IMR-90 (cell line): ENCODE data around the gene LAMB1. TPM values are rescaled to one million over a fixed set of nuclear protein-coding genes. Genes with fewer than 3 reads are reported as not detected.
A peak's percentile ranks its signal among the peaks of the same experiment; 100 is the strongest.

Experiments used
- ATAC-seq: fragments of 200-7000 bp; cut with Tn5 transposase; 2 replicates; pipeline ENCODE4 v1.9.1; 2020; ENCODE audit warnings: low read depth, mild to moderate bottlenecking, moderate library complexity
- BruUV-seq: library from RNA; stranded (reverse); fragments of 400-500 nt; replicated peaks from 2 replicates; lab custom pipeline; 2021; lab: Mats Ljungman, UMichigan
- CTCF ChIA-PET: fragments of 300-600 bp; formaldehyde crosslinking; extraction: SDS; loops from one replicate; lab custom pipeline; 2021; ENCODE audit warnings: antibody characterized with exemption; lab: Yijun Ruan, JAX
- POLR2A ChIA-PET: fragments of 300-600 bp; sonication (Branson Sonifier 250); formaldehyde crosslinking; loops from one replicate; lab custom pipeline; 2022; ENCODE audit warnings: antibody characterized with exemption; ENCODE audit not compliant: unreplicated experiment; lab: Charles Lee
- DNase-seq: peaks from one replicate; pipeline ENCODE4 v3.0.0; 2013
- H2AFZ ChIP-seq: replicated peaks from 2 replicates; pipeline ENCODE3; 2013; ENCODE audit warnings: low read length, mild to moderate bottlenecking; ENCODE audit not compliant: poor library complexity
- H2AK5ac ChIP-seq: 2 replicates; pipeline ENCODE4 v1.6.1; 2013; ENCODE audit warnings: low read depth, low read length, inconsistent platforms
- H2AK9ac ChIP-seq: replicated peaks from 2 replicates; pipeline ENCODE3; 2013; ENCODE audit warnings: mild to moderate bottlenecking, low read depth, low read length, moderate library complexity; ENCODE audit not compliant: poor library complexity
- H2BK120ac ChIP-seq: 2 replicates; pipeline ENCODE4 v1.6.1; 2013; ENCODE audit warnings: low read depth, low read length, inconsistent platforms
- H2BK15ac ChIP-seq: 3 replicates; pipeline ENCODE4 v1.6.1; 2013; ENCODE audit warnings: low read depth, low read length, inconsistent platforms
- H2BK20ac ChIP-seq: 2 replicates; pipeline ENCODE4 v1.6.1; 2013; ENCODE audit warnings: low read depth, mild to moderate bottlenecking, inconsistent platforms, low read length, moderate library complexity
- H2BK5ac ChIP-seq: 2 replicates; pipeline ENCODE4 v1.6.1; 2013; ENCODE audit warnings: mild to moderate bottlenecking, low read depth, low read length, inconsistent platforms; ENCODE audit not compliant: poor library complexity, severe bottlenecking
- H3K14ac ChIP-seq: replicated peaks from 2 replicates; pipeline ENCODE4 v1.6.1; 2013; ENCODE audit warnings: low read depth, low read length, inconsistent platforms
- H3K18ac ChIP-seq: 2 replicates; pipeline ENCODE4 v1.6.1; 2013; ENCODE audit warnings: low read depth, low read length, control low read depth
- H3K23ac ChIP-seq: 2 replicates; pipeline ENCODE4 v1.6.1; 2013; ENCODE audit warnings: low read depth, low read length, inconsistent platforms
- H3K27ac ChIP-seq: 2 replicates; pipeline ENCODE4 v1.5.1; 2013; ENCODE audit warnings: mild to moderate bottlenecking, control low read depth, low read length; ENCODE audit not compliant: insufficient read depth
- H3K27me3 ChIP-seq: 2 replicates; pipeline ENCODE4 v1.6.1; 2013; ENCODE audit warnings: low read length; ENCODE audit not compliant: control insufficient read depth, insufficient read depth
- H3K36me3 ChIP-seq: 2 replicates; pipeline ENCODE4 v1.6.1; 2013; ENCODE audit warnings: low read length, mixed read lengths; ENCODE audit not compliant: control insufficient read depth, insufficient read depth
- H3K4ac ChIP-seq: 2 replicates; pipeline ENCODE4 v1.6.1; 2013; ENCODE audit warnings: low read depth, low read length, inconsistent platforms
- H3K4me1 ChIP-seq: 2 replicates; pipeline ENCODE4 v1.6.1; 2013; ENCODE audit warnings: low read length, mixed read lengths; ENCODE audit not compliant: control insufficient read depth, insufficient read depth
- H3K4me2 ChIP-seq: 2 replicates; pipeline ENCODE4 v1.6.1; 2013; ENCODE audit warnings: low read depth, mild to moderate bottlenecking, control low read depth, low read length, moderate library complexity
- H3K4me3 ChIP-seq: 2 replicates; pipeline ENCODE4 v1.5.1; 2013; ENCODE audit warnings: low read depth, mild to moderate bottlenecking, control low read depth, low read length, moderate library complexity; ENCODE audit not compliant: insufficient read depth
- H3K56ac ChIP-seq: 2 replicates; pipeline ENCODE4 v1.6.1; 2013; ENCODE audit warnings: low read length, inconsistent platforms; ENCODE audit not compliant: insufficient read depth; ENCODE audit errors: extremely low read depth
- H3K79me1 ChIP-seq, 2 experiments: 2 replicates each; pipeline ENCODE4 v1.6.1; 2013; ENCODE audit warnings: low read length in 2 of 2, inconsistent platforms in 1 of 2, low read depth in 1 of 2
- H3K9ac ChIP-seq: 2 replicates; pipeline ENCODE4 v1.6.1; 2013; ENCODE audit warnings: low read depth, low read length, control low read depth
- H3K9me1 ChIP-seq: 2 replicates; pipeline ENCODE4 v1.6.1; 2013; ENCODE audit warnings: low read length, inconsistent platforms; ENCODE audit not compliant: insufficient read depth
- H3K9me3 ChIP-seq: 2 replicates; pipeline ENCODE4 v1.6.1; 2013; ENCODE audit warnings: low read length; ENCODE audit not compliant: control insufficient read depth, insufficient read depth
- H4K20me1 ChIP-seq: 2 replicates; pipeline ENCODE4 v1.6.1; 2013; ENCODE audit warnings: low read length, inconsistent platforms; ENCODE audit not compliant: insufficient read depth
- H4K5ac ChIP-seq: 2 replicates; pipeline ENCODE4 v1.6.1; 2013; ENCODE audit warnings: mild to moderate bottlenecking, low read depth, low read length, control low read depth
- H4K8ac ChIP-seq, 2 experiments: 2 replicates each; pipeline ENCODE4 v1.6.1; 2013; ENCODE audit warnings: low read depth in 2 of 2, low read length in 2 of 2, control low read depth in 1 of 2, inconsistent platforms in 1 of 2
- H4K91ac ChIP-seq: 2 replicates; pipeline ENCODE4 v1.6.1; 2013; ENCODE audit warnings: low read depth, low read length, inconsistent platforms; ENCODE audit not compliant: insufficient read depth
- BHLHE40 ChIP-seq: fragments of 150-350 bp; IDR thresholded peaks from 2 replicates; pipeline ENCODE4 v1.6.1; 2016; ENCODE audit warnings: mild to moderate bottlenecking, low read depth, low read length
- CEBPB ChIP-seq: IDR thresholded peaks from 2 replicates; pipeline ENCODE4 v1.6.1; 2012; ENCODE audit warnings: low read depth, low read length, improper control_type of control experiment
- ELK1 ChIP-seq: fragments of 150-350 bp; IDR thresholded peaks from 2 replicates; pipeline ENCODE4 v1.6.1; 2016; ENCODE audit warnings: low read depth, mild to moderate bottlenecking, low read length, moderate library complexity, borderline replicate concordance
- FOS ChIP-seq: fragments of 150-350 bp; IDR thresholded peaks from 2 replicates; pipeline ENCODE4 v1.6.1; 2016; ENCODE audit warnings: low read depth, low read length
- MAFK ChIP-seq: IDR thresholded peaks from 2 replicates; pipeline ENCODE4 v1.6.1; 2012; ENCODE audit warnings: low read depth, low read length, improper control_type of control experiment
- MAZ ChIP-seq: IDR thresholded peaks from 2 replicates; pipeline ENCODE4 v1.6.1; 2012; ENCODE audit warnings: low read depth, mild to moderate bottlenecking, low read length, improper control_type of control experiment, moderate library complexity, borderline replicate concordance
- MXI1 ChIP-seq: IDR thresholded peaks from 2 replicates; pipeline ENCODE4 v1.6.1; 2012; ENCODE audit warnings: low read depth, mild to moderate bottlenecking, low read length, moderate library complexity, borderline replicate concordance
- NFE2L2 ChIP-seq: fragments of 150-350 bp; IDR thresholded peaks from 2 replicates; pipeline ENCODE4 v1.6.1; 2016; ENCODE audit warnings: low read depth, mild to moderate bottlenecking, low read length
- POLR2A ChIP-seq: IDR thresholded peaks from 2 replicates; pipeline ENCODE4 v1.6.1; 2012; ENCODE audit warnings: mild to moderate bottlenecking, low read depth, low read length
- RAD21 ChIP-seq: IDR thresholded peaks from 2 replicates; pipeline ENCODE4 v1.6.1; 2012; ENCODE audit warnings: low read length, improper control_type of control experiment
- RCOR1 ChIP-seq: IDR thresholded peaks from 2 replicates; pipeline ENCODE4 v1.6.1; 2012; ENCODE audit warnings: mild to moderate bottlenecking, low read length, improper control_type of control experiment; ENCODE audit not compliant: insufficient replicate concordance
- USF2 ChIP-seq: fragments of 150-350 bp; IDR thresholded peaks from 2 replicates; pipeline ENCODE4 v1.6.1; 2017; ENCODE audit warnings: mild to moderate bottlenecking, antibody characterized with exemption, low read length, low read depth
- WGBS, 2 experiments: methylation state at CpG; one replicate each; pipeline versions ENCODE4 v1.1.5 to v1.1.7; 2013; ENCODE audit warnings: missing lambda C conversion rate in 2 of 2; ENCODE audit not compliant: insufficient read length in 1 of 2; ENCODE audit errors: extremely low coverage in 2 of 2; 5-methylcytosine and 5-hydroxymethylcytosine counted together
- dilution Hi-C: fragments of 300-500 bp; cut with HindIII; formaldehyde crosslinking; loops from one replicate; pipeline ENCODE4 v1.14.3; 2018; ENCODE audit warnings: low sequenced_read_pairs; ENCODE audit not compliant: unreplicated experiment
- in situ Hi-C: fragments of 300-500 bp; cut with MboI; formaldehyde crosslinking; loops from 3 replicates; pipeline ENCODE4 v1.14.3; 2019; ENCODE audit warnings: low sequenced_read_pairs, inconsistent platforms, mixed read lengths
- intact Hi-C: fragments of 100-400 bp; cut with micrococcal nuclease; formaldehyde crosslinking; loops from 2 replicates; pipeline ENCODE4 v1.10.0; 2022
- polyA plus RNA-seq, 3 experiments: library from polyadenylated mRNA; depleted of rRNA; stranded (reverse); fragments of >200 nt; gene quantifications; 2 replicates each; pipeline ENCODE4 v1.2.3, GENCODE V29; 2012; ENCODE audit warnings: low replicate concordance in 1 of 3
- total RNA-seq: library from RNA; depleted of rRNA; stranded (reverse); fragments of >200 nt; gene quantifications from 2 replicates; pipeline ENCODE4 v1.2.3, GENCODE V29; 2012

Gene LAMB1
- total and polyA plus RNA-seq, 2 of the 4 experiments (the other 2 are of a cell fraction): 114 to 117 TPM

- BruUV-seq: TSS peak; percentile 88
- H2BK120ac ChIP-seq: peak overlapping the region; percentile 90
- dilution Hi-C loops: loop anchor here (25.0 kb wide), 1 partner anchor 135 kb away; the partner anchor contains the start of gene LAMB4
- H3K23ac ChIP-seq: peak overlapping the region; percentile 98
- DNase-seq (peak; percentile 41), ATAC-seq (peak; percentile 5)
- peak overlapping the region; percentile 93 for H3K27ac ChIP-seq
- intact Hi-C loops: loop anchor here (5.0 kb wide), 1 partner anchor 95 kb away; no protein-coding TSS in a partner anchor
- H3K9me3 ChIP-seq: no peaks in the 10 kb centered on the region
- H3K4me3 ChIP-seq: peak overlapping the region; percentile 88
- H3K18ac ChIP-seq: peak overlapping the region; percentile 82
- no peaks in the 10 kb centered on the region for H3K27me3 ChIP-seq
- peaks cover 14% of the 10 kb centered on the region for H3K4me1 ChIP-seq
- peak overlapping the region; percentile 92 for H2AK9ac ChIP-seq
- H2BK20ac ChIP-seq: peak overlapping the region; percentile 80
- POLR2A ChIA-PET: interaction anchor here (0.8 to 1.5 kb wide), 6 partner anchors 11 to 147 kb away, joined by 3 to 5 read pairs (median 4); no protein-coding TSS in a partner anchor
- in situ Hi-C loops: loop anchor here (5.0 kb wide), 1 partner anchor 135 kb away; no protein-coding TSS in a partner anchor
- peaks cover 22% of the 10 kb centered on the region for H3K36me3 ChIP-seq
- CTCF ChIA-PET: interaction anchor here (1.1 to 1.6 kb wide), 2 partner anchors 12 to 15 kb away, joined by 3 read pairs; no protein-coding TSS in a partner anchor
- H3K4me2 ChIP-seq: peak overlapping the region; percentile 86
- 0% methylated on average over 13 of the region's 75 CpGs; no CpG with 5 or more reads in 1 of the 2 experiments for whole genome bisulfite sequencing, 2 experiments
- peak overlapping the region; percentile 94 for H3K9ac ChIP-seq
- H2BK5ac ChIP-seq: peak overlapping the region; percentile 61
- peak overlapping the region; percentile 90 for H4K91ac ChIP-seq
- H3K79me1 ChIP-seq: peaks cover 20 to 41% of the 10 kb centered on the region in 2 experiments
- peak overlapping the region; percentile 84 for H2AK5ac ChIP-seq
- peak overlapping the region; percentile 94 for H3K4ac ChIP-seq
- H4K8ac ChIP-seq: peak overlapping the region; percentile 89 to 91
- H3K56ac ChIP-seq: peak overlapping the region; percentile 89
- peak overlapping the region; percentile 4; the same call in 1 of the 3 replicates for H2BK15ac ChIP-seq
- H3K14ac ChIP-seq: peak overlapping the region; percentile 96
- H3K9me1 ChIP-seq: peaks cover 12% of the 10 kb centered on the region
- peak overlapping the region; percentile 51; the same call in 1 of the 2 replicates for H4K5ac ChIP-seq
- H2AFZ ChIP-seq: peak overlapping the region; percentile 88
- H4K20me1 ChIP-seq: peaks cover 8% of the 10 kb centered on the region; the same call in 1 of the 2 replicates
- TF ChIP-seq BHLHE40 (no peak; the same call in 1 of the 2 replicates), MAFK (no peak), POLR2A (no peak), NFE2L2 (no peak), MXI1 (no peak), RAD21 (no peak), FOS (no peak), RCOR1 (no peak), ELK1 (no peak), MAZ (no peak), CEBPB (no peak), USF2 (no peak)
Observed at GRCh38 chr7:108001764-108002725, 916 bp downstream of the LAMB1 start.
